ENCODE measurements around the gene NAPSA.

DNA sequence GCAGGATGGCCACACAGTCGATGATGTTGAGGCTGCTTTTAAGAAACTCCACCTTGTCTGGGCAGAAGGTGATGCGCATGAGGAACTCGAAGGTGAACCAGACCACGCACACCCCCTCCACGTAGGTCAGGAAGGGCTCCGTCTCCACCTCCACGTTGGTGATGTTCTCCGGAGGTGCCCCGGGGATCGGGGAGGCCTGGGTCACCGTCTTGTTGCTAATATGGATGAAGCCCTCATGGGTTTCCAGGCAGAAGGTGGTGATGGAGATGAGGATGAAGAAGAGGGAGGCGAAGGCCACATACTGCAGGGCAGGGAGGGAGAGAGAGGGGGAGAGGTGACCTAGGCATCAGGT is 41.7 kb downstream of the NAPSA start:
- TF ChIP-seq, protein P1, sequence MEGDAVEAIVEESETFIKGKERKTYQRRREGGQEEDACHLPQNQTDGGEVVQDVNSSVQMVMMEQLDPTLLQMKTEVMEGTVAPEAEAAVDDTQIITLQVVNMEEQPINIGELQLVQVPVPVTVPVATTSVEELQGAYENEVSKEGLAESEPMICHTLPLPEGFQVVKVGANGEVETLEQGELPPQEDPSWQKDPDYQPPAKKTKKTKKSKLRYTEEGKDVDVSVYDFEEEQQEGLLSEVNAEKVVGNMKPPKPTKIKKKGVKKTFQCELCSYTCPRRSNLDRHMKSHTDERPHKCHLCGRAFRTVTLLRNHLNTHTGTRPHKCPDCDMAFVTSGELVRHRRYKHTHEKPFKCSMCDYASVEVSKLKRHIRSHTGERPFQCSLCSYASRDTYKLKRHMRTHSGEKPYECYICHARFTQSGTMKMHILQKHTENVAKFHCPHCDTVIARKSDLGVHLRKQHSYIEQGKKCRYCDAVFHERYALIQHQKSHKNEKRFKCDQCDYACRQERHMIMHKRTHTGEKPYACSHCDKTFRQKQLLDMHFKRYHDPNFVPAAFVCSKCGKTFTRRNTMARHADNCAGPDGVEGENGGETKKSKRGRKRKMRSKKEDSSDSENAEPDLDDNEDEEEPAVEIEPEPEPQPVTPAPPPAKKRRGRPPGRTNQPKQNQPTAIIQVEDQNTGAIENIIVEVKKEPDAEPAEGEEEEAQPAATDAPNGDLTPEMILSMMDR (IDR thresholded peaks at IDR 0.05; ENCODE audit: low read length): no peak
- no peak for TF ChIP-seq EZH2 (IDR thresholded peaks at IDR 0.05; ENCODE audit: borderline replicate concordance, low read length)

Data from OCI-LY1 (cell line).